ENCODE measurements around the gene RNF2.

Gene RNF2

GRCh38 chr1:185104083-185104482, 58.7 kb downstream of the RNF2 start:
- Mint-ChIP-seq H3K4me3 (no peak overlapping the region), H3K27ac (no peak overlapping the region), H3K36me3 (ENCODE audit: low read depth) (peaks cover 51% of the 10 kb centered on the region), H3K9me3 (peaks cover 12% of the 10 kb centered on the region), H3K4me1 (ENCODE audit: low read depth) (no peaks in the 10 kb centered on the region), H3K27me3 (no peaks in the 10 kb centered on the region)

GRCh38 chr1:185105121-185105520, 59.8 kb downstream of the RNF2 start:
- H3K9me3 Mint-ChIP-seq: peaks cover 15% of the 10 kb centered on the region
- no peak overlapping the region for H3K27ac Mint-ChIP-seq
- peaks cover 40% of the 10 kb centered on the region for H3K36me3 Mint-ChIP-seq (ENCODE audit: low read depth)
- no peak overlapping the region for H3K4me3 Mint-ChIP-seq
- no peaks in the 10 kb centered on the region for H3K27me3 Mint-ChIP-seq
- no peaks in the 10 kb centered on the region for H3K4me1 Mint-ChIP-seq (ENCODE audit: low read depth)

GRCh38 chr1:185108321-185108720, 63.0 kb downstream of the RNF2 start:
- Mint-ChIP-seq H3K4me3 (no peak overlapping the region), H3K36me3 (ENCODE audit: low read depth) (peaks cover 13% of the 10 kb centered on the region), H3K4me1 (ENCODE audit: low read depth) (no peaks in the 10 kb centered on the region), H3K27ac (no peak overlapping the region), H3K9me3 (peaks cover 18% of the 10 kb centered on the region), H3K27me3 (no peaks in the 10 kb centered on the region)

- peaks cover 6% of the 10 kb centered on the region for H3K36me3 Mint-ChIP-seq (ENCODE audit: low read depth)
- no peaks in the 10 kb centered on the region for H3K4me1 Mint-ChIP-seq (ENCODE audit: low read depth)
- no peaks in the 10 kb centered on the region for H3K27me3 Mint-ChIP-seq
- no peak overlapping the region for H3K4me3 Mint-ChIP-seq
- H3K27ac Mint-ChIP-seq: no peak overlapping the region
- H3K9me3 Mint-ChIP-seq: peaks cover 17% of the 10 kb centered on the region
These were observed 64.8 kb downstream of the RNF2 start for GRCh38 chr1:185110145-185110544.

- H3K4me1 Mint-ChIP-seq (ENCODE audit: low read depth): no peaks in the 10 kb centered on the region
- peaks cover 6% of the 10 kb centered on the region for H3K36me3 Mint-ChIP-seq (ENCODE audit: low read depth)
- H3K9me3 Mint-ChIP-seq: peaks cover 10% of the 10 kb centered on the region
- H3K4me3 Mint-ChIP-seq: no peak overlapping the region
- H3K27ac Mint-ChIP-seq: no peak overlapping the region
- no peaks in the 10 kb centered on the region for H3K27me3 Mint-ChIP-seq
These were observed 66.5 kb downstream of the RNF2 start for GRCh38 chr1:185111873-185112272.

- Mint-ChIP-seq H3K36me3 (ENCODE audit: low read depth) (peaks cover 6% of the 10 kb centered on the region), H3K9me3 (peaks cover 10% of the 10 kb centered on the region), H3K27me3 (no peaks in the 10 kb centered on the region), H3K27ac (no peak overlapping the region), H3K4me1 (ENCODE audit: low read depth) (no peaks in the 10 kb centered on the region), H3K4me3 (no peak overlapping the region)
These were observed 67.0 kb downstream of the RNF2 start for GRCh38 chr1:185112356-185112755.

GRCh38 chr1:185129708-185130107, 84.3 kb downstream of the RNF2 start:
- H3K4me3 Mint-ChIP-seq: no peak overlapping the region
- H3K4me1 Mint-ChIP-seq (ENCODE audit: low read depth): no peaks in the 10 kb centered on the region
- H3K27ac Mint-ChIP-seq: no peak overlapping the region
- H3K27me3 Mint-ChIP-seq: no peaks in the 10 kb centered on the region
- H3K36me3 Mint-ChIP-seq (ENCODE audit: low read depth): peaks cover 54% of the 10 kb centered on the region
- no peaks in the 10 kb centered on the region for H3K9me3 Mint-ChIP-seq

- H3K36me3 Mint-ChIP-seq (ENCODE audit: low read depth): peaks cover 48% of the 10 kb centered on the region
These were observed 87.2 kb downstream of the RNF2 start for GRCh38 chr1:185132534-185132933.

GRCh38 chr1:185137896-185138545, 92.7 kb downstream of the RNF2 start:
- no peak overlapping the region for H3K4me3 Mint-ChIP-seq
- H3K27ac Mint-ChIP-seq: no peak overlapping the region
- peaks cover 52% of the 10 kb centered on the region for H3K36me3 Mint-ChIP-seq (ENCODE audit: low read depth)
- H3K27me3 Mint-ChIP-seq: no peaks in the 10 kb centered on the region
- H3K4me1 Mint-ChIP-seq (ENCODE audit: low read depth): no peaks in the 10 kb centered on the region
- no peaks in the 10 kb centered on the region for H3K9me3 Mint-ChIP-seq

More at GRCh38 chr1:185132534-185132933, 87.2 kb downstream of the RNF2 start:
- Mint-ChIP-seq H3K27ac (no peak overlapping the region), H3K9me3 (no peaks in the 10 kb centered on the region), H3K4me1 (ENCODE audit: low read depth) (no peaks in the 10 kb centered on the region), H3K4me3 (no peak overlapping the region), H3K27me3 (no peaks in the 10 kb centered on the region)

- Mint-ChIP-seq H3K27me3 (no peaks in the 10 kb centered on the region), H3K4me3 (no peak overlapping the region), H3K9me3 (no peaks in the 10 kb centered on the region), H3K4me1 (ENCODE audit: low read depth) (no peaks in the 10 kb centered on the region), H3K27ac (no peak overlapping the region), H3K36me3 (ENCODE audit: low read depth) (peaks cover 45% of the 10 kb centered on the region)
These were observed 93.9 kb downstream of the RNF2 start for GRCh38 chr1:185139246-185139645.

GRCh38 chr1:185144233-185144632, 98.9 kb downstream of the RNF2 start:
- peaks cover 51% of the 10 kb centered on the region for H3K36me3 Mint-ChIP-seq (ENCODE audit: low read depth)
- no peaks in the 10 kb centered on the region for H3K27me3 Mint-ChIP-seq
- no peak overlapping the region for H3K4me3 Mint-ChIP-seq
- no peaks in the 10 kb centered on the region for H3K4me1 Mint-ChIP-seq (ENCODE audit: low read depth)
- no peaks in the 10 kb centered on the region for H3K9me3 Mint-ChIP-seq
- H3K27ac Mint-ChIP-seq: no peak overlapping the region

GRCh38 chr1:185151215-185151614, 105.9 kb downstream of the RNF2 start:
- peaks cover 36% of the 10 kb centered on the region for H3K36me3 Mint-ChIP-seq (ENCODE audit: low read depth)
- peaks cover 42% of the 10 kb centered on the region for H3K4me1 Mint-ChIP-seq (ENCODE audit: low read depth)
- no peak overlapping the region for H3K27ac Mint-ChIP-seq
- no peak overlapping the region for H3K4me3 Mint-ChIP-seq
- no peaks in the 10 kb centered on the region for H3K27me3 Mint-ChIP-seq
- H3K9me3 Mint-ChIP-seq: no peaks in the 10 kb centered on the region
